WERI-Rb-1 (cell line): ENCODE measurements around the gene NPAS3.

Experiments
- DNase-seq: peaks from one replicate; pipeline ENCODE4 v3.0.0-alpha.2; 2020
- H3K27ac ChIP-seq: fragments of 250-450 bp; sonication (Bioruptor Pico); 2 replicates; pipeline ENCODE4 v1.5.1; 2020; ENCODE audit warnings: mild to moderate bottlenecking, moderate library complexity
- H3K27me3 ChIP-seq: fragments of 250-450 bp; sonication (Bioruptor Pico); 2 replicates; pipeline ENCODE4 v1.5.1; 2021; ENCODE audit warnings: mild to moderate bottlenecking, low read depth, moderate library complexity; ENCODE audit not compliant: insufficient read depth, severe bottlenecking
- H3K36me3 ChIP-seq: fragments of 250-450 bp; sonication (Bioruptor Pico); 2 replicates; pipeline ENCODE4 v1.5.1; 2020; ENCODE audit warnings: mild to moderate bottlenecking, moderate library complexity
- H3K4me3 ChIP-seq: 2 replicates; pipeline ENCODE4 v1.5.1; 2011; ENCODE audit warnings: low read depth, mild to moderate bottlenecking, control low read depth, low read length
- H3K9me3 ChIP-seq: fragments of 250-450 bp; sonication (Bioruptor Pico); 2 replicates; pipeline ENCODE4 v1.5.1; 2021; ENCODE audit warnings: mild to moderate bottlenecking, moderate library complexity; ENCODE audit not compliant: severe bottlenecking
- CTCF ChIP-seq: IDR thresholded peaks from 2 replicates; pipeline ENCODE4 v1.5.1; 2011; ENCODE audit warnings: low read depth, mild to moderate bottlenecking, control low read depth, inconsistent platforms, low read length

The NPAS3 gene

GRCh38 chr14:33413381-33413780 lies 474.7 kb downstream of the NPAS3 start:
- Histone ChIP-seq H3K36me3 (no peaks in the 10 kb centered on the region), H3K4me3 (no peak overlapping the region), H3K27me3 (no peaks in the 10 kb centered on the region), H3K27ac (no peak overlapping the region), H3K9me3 (no peaks in the 10 kb centered on the region)
- no peak for DNase-seq
- TF ChIP-seq CTCF: no peak

GRCh38 chr14:33414041-33414440 lies 475.4 kb downstream of the NPAS3 start:
- Histone ChIP-seq H3K4me3 (no peak overlapping the region), H3K27me3 (no peaks in the 10 kb centered on the region), H3K36me3 (no peaks in the 10 kb centered on the region), H3K27ac (no peak overlapping the region), H3K9me3 (no peaks in the 10 kb centered on the region)
- no peak for DNase-seq
- TF ChIP-seq CTCF: no peak

- Histone ChIP-seq H3K36me3 (no peaks in the 10 kb centered on the region), H3K27ac (no peak overlapping the region), H3K9me3 (no peaks in the 10 kb centered on the region), H3K27me3 (no peaks in the 10 kb centered on the region), H3K4me3 (no peak overlapping the region)
- TF ChIP-seq CTCF: no peak
- no peak for DNase-seq
Measured at GRCh38 chr14:33420051-33420627, 481.5 kb downstream of the NPAS3 start.

GRCh38 chr14:33430414-33431035 lies 491.8 kb downstream of the NPAS3 start:
- Histone ChIP-seq H3K4me3 (no peak overlapping the region), H3K27me3 (no peaks in the 10 kb centered on the region), H3K9me3 (no peaks in the 10 kb centered on the region), H3K36me3 (no peaks in the 10 kb centered on the region), H3K27ac (no peak overlapping the region)
- TF ChIP-seq CTCF: no peak
- no peak for DNase-seq

DNA sequence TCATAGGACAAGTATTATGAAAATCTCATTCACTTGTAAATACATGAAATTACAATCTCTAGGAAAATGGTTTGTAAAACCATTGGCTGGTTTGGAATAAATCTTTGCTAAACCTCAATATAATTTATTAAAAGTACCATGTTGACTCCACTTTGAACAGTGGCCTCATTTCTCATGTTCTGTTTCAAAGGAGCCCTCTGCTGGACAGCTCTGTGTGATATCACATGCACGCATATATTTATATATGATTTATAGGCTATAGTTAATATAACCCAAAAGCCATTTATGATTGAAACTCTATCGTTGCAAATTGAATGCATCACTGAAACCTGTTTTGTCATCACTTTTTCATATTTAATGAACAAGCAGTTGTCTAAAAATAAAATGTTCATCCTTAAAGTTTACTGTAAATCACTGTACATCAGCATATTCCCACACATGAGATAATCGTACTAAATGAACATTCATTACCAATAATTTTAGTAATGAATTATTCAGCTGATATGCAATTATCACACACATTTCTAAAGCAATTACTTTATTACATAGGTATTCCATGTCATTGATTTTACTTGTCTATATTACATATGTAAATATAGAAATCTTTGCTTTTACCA lies 493.8 kb downstream of the NPAS3 start:
- H3K36me3 ChIP-seq: no peaks in the 10 kb centered on the region
- H3K27me3 ChIP-seq: no peaks in the 10 kb centered on the region
- TF ChIP-seq CTCF: no peak
- no peaks in the 10 kb centered on the region for H3K9me3 ChIP-seq
- H3K27ac ChIP-seq: no peak overlapping the region
- H3K4me3 ChIP-seq: no peak overlapping the region
- DNase-seq: peak; percentile 41
